Neural progenitor cell (in vitro differentiated cells): ENCODE results near the gene C15orf39. TPM values are rescaled to one million over a fixed set of nuclear protein-coding genes. Genes with fewer than 3 reads are reported as not detected.

Experiments
- DNase-seq: peaks from one replicate; pipeline ENCODE4 v3.0.0-alpha.2; 2016; ENCODE audit warnings: low spot score
- H2AFZ ChIP-seq: fragments of 200-600 bp; sonication (generic); replicated peaks from 2 replicates; pipeline ENCODE4 v1.6.1; 2016; ENCODE audit warnings: antibody characterized with exemption
- H3F3A ChIP-seq: fragments of 200-600 bp; sonication (generic); 2 replicates; pipeline ENCODE4 v1.6.1; 2016; ENCODE audit warnings: antibody characterized with exemption, low read depth
- H3K27ac ChIP-seq: fragments of 200-600 bp; sonication (generic); 2 replicates; pipeline ENCODE4 v1.5.1; 2016; ENCODE audit warnings: mild to moderate bottlenecking
- H3K27me3 ChIP-seq: fragments of 200-600 bp; sonication (generic); 2 replicates; pipeline ENCODE4 v1.6.1; 2016; ENCODE audit warnings: mild to moderate bottlenecking, moderate library complexity
- H3K36me3 ChIP-seq: fragments of 200-600 bp; sonication (generic); 2 replicates; pipeline ENCODE4 v1.5.1; 2016
- H3K4me1 ChIP-seq: fragments of 200-600 bp; sonication (generic); 2 replicates; pipeline ENCODE4 v1.6.1; 2016; ENCODE audit warnings: mixed run types
- H3K4me2 ChIP-seq: fragments of 200-600 bp; sonication (generic); 2 replicates; pipeline ENCODE4 v1.6.1; 2016
- H3K4me3 ChIP-seq: fragments of 200-600 bp; sonication (generic); 2 replicates; pipeline ENCODE4 v1.5.1; 2016
- H3K79me2 ChIP-seq: fragments of 200-600 bp; sonication (generic); 2 replicates; pipeline ENCODE4 v1.6.1; 2016; ENCODE audit warnings: low read depth
- H3K9ac ChIP-seq: fragments of 200-600 bp; sonication (generic); 2 replicates; pipeline ENCODE4 v1.6.1; 2016
- H3K9me3 ChIP-seq: fragments of 200-600 bp; sonication (generic); 2 replicates; pipeline ENCODE4 v1.5.1; 2016; ENCODE audit warnings: low read depth
- H4K20me1 ChIP-seq: fragments of 200-600 bp; sonication (generic); 2 replicates; pipeline ENCODE4 v1.6.1; 2016; ENCODE audit warnings: low read depth
- H3K27ac Mint-ChIP-seq: 3 replicates; pipeline ENCODE4 v1.8.0; 2021; ENCODE audit warnings: mixed read lengths
- H3K27me3 Mint-ChIP-seq: 2 replicates; pipeline ENCODE4 v1.8.0; 2022; ENCODE audit warnings: low read depth, mild to moderate bottlenecking, inconsistent platforms, moderate library complexity, mixed read lengths; ENCODE audit not compliant: insufficient read depth
- H3K36me3 Mint-ChIP-seq: 3 replicates; pipeline ENCODE4 v1.8.0; 2021; ENCODE audit warnings: mixed read lengths
- H3K4me1 Mint-ChIP-seq: 3 replicates; pipeline ENCODE4 v1.8.0; 2021; ENCODE audit warnings: mixed read lengths
- H3K4me3 Mint-ChIP-seq: 3 replicates; pipeline ENCODE4 v1.8.0; 2021; ENCODE audit warnings: mild to moderate bottlenecking, moderate library complexity, mixed read lengths
- H3K9me3 Mint-ChIP-seq: 3 replicates; pipeline ENCODE4 v1.8.0; 2020; ENCODE audit warnings: mixed read lengths
- CTCF ChIP-seq: fragments of 200-600 bp; sonication (generic); IDR thresholded peaks from 2 replicates; pipeline ENCODE4 v1.5.1; 2017; ENCODE audit warnings: antibody characterized with exemption, mild to moderate bottlenecking
- EZH2 ChIP-seq: fragments of 200-600 bp; sonication (generic); IDR thresholded peaks from 2 replicates; pipeline ENCODE4 v1.6.1; 2017; ENCODE audit warnings: antibody characterized with exemption, mild to moderate bottlenecking, moderate library complexity
- EZH2phosphoT487 ChIP-seq: fragments of 200-600 bp; sonication (generic); IDR thresholded peaks from 2 replicates; pipeline ENCODE4 v1.6.1; 2017; ENCODE audit warnings: antibody characterized with exemption
- total RNA-seq: library from RNA; depleted of rRNA; stranded (reverse); fragments of >200 nt; gene quantifications from 2 replicates; pipeline ENCODE4 v1.2.3, GENCODE V29; 2015; ENCODE audit warnings: low replicate concordance

The C15orf39 gene
- 1.2 and 7.1 TPM in 2 replicates for total RNA-seq

DNA sequence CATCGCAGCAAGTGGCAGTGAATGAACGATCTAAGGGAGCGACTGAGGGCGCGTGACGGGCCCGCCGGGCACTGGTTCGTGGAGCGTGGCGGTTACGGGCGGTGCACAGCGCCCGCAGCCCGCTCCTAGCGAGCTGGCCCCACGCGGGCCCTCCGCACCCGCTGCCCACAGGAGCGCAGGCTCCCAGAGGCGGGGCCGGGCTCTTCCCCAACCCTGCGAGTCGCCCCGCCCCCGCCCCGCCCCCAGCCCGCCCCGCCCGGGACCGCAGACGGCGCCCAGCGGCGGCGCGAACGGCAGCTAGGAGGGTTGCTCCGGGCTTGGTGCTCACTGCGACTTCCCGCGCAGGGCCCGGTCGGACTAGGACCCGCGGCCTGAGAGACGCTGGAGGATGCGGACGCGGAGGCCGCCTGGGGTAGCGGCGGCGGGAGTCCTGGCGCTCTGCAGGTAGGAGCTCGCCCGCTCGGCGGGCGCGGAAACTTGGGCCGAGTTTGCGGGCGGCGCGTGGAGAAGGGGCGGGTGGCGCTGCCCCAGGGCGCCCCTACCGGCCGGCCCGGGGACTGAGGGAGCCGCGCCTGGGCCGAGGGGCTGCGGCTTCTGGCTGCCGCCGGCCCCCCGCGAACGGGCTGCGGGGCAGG is at the start of gene C15orf39:
Gene C15orf39, plus strand, starts transcription at position 267 of the 635 bp plus-strand sequence. CDS start 4,167 bp downstream, outside the sequence.
- peak; percentile 88 for DNase-seq
- Histone ChIP-seq H3K4me1 (peaks cover 19% of the 10 kb centered on the region), H2AFZ (peak within 1 kb of the TSS; percentile 63), H3K9me3 (no peaks in the 10 kb centered on the region), H3K36me3 (no peaks in the 10 kb centered on the region), H3K27ac (no peak within 1 kb of the TSS), H3F3A (peaks cover 9% of the 10 kb centered on the region), H3K4me2 (peak within 1 kb of the TSS; percentile 89), H3K79me2 (peaks cover 45% of the 10 kb centered on the region), H3K9ac (no peak within 1 kb of the TSS), H3K4me3 (peak within 1 kb of the TSS; percentile 83), H4K20me1 (peaks cover 44% of the 10 kb centered on the region), H3K27me3 (peaks cover 42% of the 10 kb centered on the region)
- Mint-ChIP-seq H3K27me3 (peaks cover 35% of the 10 kb centered on the region), H3K27ac (no peak within 1 kb of the TSS), H3K4me3 (peak within 1 kb of the TSS; percentile 97), H3K4me1 (peaks cover 38% of the 10 kb centered on the region), H3K36me3 (no peaks in the 10 kb centered on the region), H3K9me3 (no peaks in the 10 kb centered on the region)
- TF ChIP-seq EZH2 = no peak
- peak; percentile 86 for TF ChIP-seq CTCF

- Histone ChIP-seq H2AFZ (no peak overlapping the region), H4K20me1 (no peaks in the 10 kb centered on the region), H3K36me3 (no peaks in the 10 kb centered on the region), H3K27me3 (no peaks in the 10 kb centered on the region), H3K79me2 (no peaks in the 10 kb centered on the region), H3K9me3 (no peaks in the 10 kb centered on the region), H3K4me3 (no peak overlapping the region), H3K4me1 (peaks cover 16% of the 10 kb centered on the region), H3K9ac (no peak overlapping the region), H3K27ac (no peak overlapping the region), H3K4me2 (no peak overlapping the region), H3F3A (peaks cover 3% of the 10 kb centered on the region)
- no peak overlapping the region for H3K4me3 Mint-ChIP-seq
- H3K4me1 Mint-ChIP-seq = peaks cover 12% of the 10 kb centered on the region
- H3K27ac Mint-ChIP-seq = no peak overlapping the region
- H3K9me3 Mint-ChIP-seq = peaks cover 7% of the 10 kb centered on the region
- H3K27me3 Mint-ChIP-seq = peaks cover 2% of the 10 kb centered on the region
- TF ChIP-seq EZH2phosphoT487 (no peak), EZH2 (no peak), CTCF (no peak)
- no peaks in the 10 kb centered on the region for H3K36me3 Mint-ChIP-seq
- DNase-seq = no peak
These were observed 49.2 kb upstream of the C15orf39 start for GRCh38 chr15:75152382-75153079.

DNA sequence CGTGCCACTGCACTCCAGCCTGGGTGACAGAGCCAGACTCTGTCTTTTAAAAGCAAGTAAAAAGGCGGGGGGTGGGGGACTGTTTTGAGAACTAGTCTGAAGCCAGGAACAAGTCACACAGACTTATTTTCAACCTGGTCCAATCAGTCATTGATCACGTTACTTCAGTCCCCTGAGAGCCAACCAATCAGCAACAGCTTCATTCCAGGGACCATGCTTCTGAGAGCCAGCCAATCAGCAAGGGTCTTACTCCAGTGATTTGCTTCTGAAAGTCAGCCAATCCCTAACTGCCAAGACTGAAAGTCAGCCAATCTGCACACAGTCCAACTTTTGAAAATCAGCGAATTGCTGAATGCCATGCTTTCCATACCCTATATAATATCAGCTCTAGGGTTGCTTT is 48.6 kb upstream of the C15orf39 start:
- Mint-ChIP-seq H3K4me3 (no peak overlapping the region), H3K4me1 (peaks cover 12% of the 10 kb centered on the region), H3K27me3 (no peaks in the 10 kb centered on the region), H3K27ac (no peak overlapping the region), H3K9me3 (peaks cover 4% of the 10 kb centered on the region), H3K36me3 (no peaks in the 10 kb centered on the region)
- Histone ChIP-seq H3F3A (peaks cover 3% of the 10 kb centered on the region), H3K4me1 (peaks cover 16% of the 10 kb centered on the region), H3K4me2 (no peak overlapping the region), H3K79me2 (no peaks in the 10 kb centered on the region), H4K20me1 (no peaks in the 10 kb centered on the region), H3K9me3 (no peaks in the 10 kb centered on the region), H3K36me3 (no peaks in the 10 kb centered on the region), H3K9ac (no peak overlapping the region), H3K4me3 (no peak overlapping the region), H3K27ac (no peak overlapping the region), H3K27me3 (no peaks in the 10 kb centered on the region), H2AFZ (no peak overlapping the region)
- TF ChIP-seq EZH2 = no peak
- TF ChIP-seq EZH2phosphoT487 = no peak
- TF ChIP-seq CTCF = no peak
- DNase-seq = no peak
